Measurements from ENCODE around the gene ITPRIPL1. TPM values are rescaled to one million over a fixed set of nuclear protein-coding genes. Genes with fewer than 3 reads are reported as not detected.

Gene ITPRIPL1
- total and polyA plus RNA-seq, 2 of the 8 experiments (the other 6 are each of a cell fraction or from before 2014, with no cell fraction given): 10.6 to 16.1 TPM

GRCh38 chr2:96329874-96330273 lies 4.8 kb downstream of the ITPRIPL1 start:
- Histone ChIP-seq H3K4me1 (replicated peaks in 1 of 4; ENCODE audit: control insufficient read depth in 3 of 4, insufficient read depth in 4 of 4, low read length in 3 of 4) (peaks cover 0 to 6% (median 0%) of the 10 kb centered on the region in 4 experiments; a peak in 4 of 7 replicates), H4K91ac (replicated peaks; ENCODE audit: insufficient read length, low read length) (no peak overlapping the region), H2BK120ac (replicated peaks; ENCODE audit: low read depth, low read length) (no peak overlapping the region), H2BK5ac (ENCODE audit: low read depth, low read length) (no peak overlapping the region), H3K9me3 (ENCODE audit: insufficient read depth in 2 of 2, low read depth in 1 of 2, low read length in 1 of 2) (no peaks in the 10 kb centered on the region), H2BK12ac (ENCODE audit: low read depth, low read length) (no peak overlapping the region), H2BK20ac (ENCODE audit: low read length) (no peak overlapping the region), H4K20me1 (replicated peaks in 1 of 2; ENCODE audit: control insufficient read depth in 1 of 2, insufficient read depth in 2 of 2, low read length in 2 of 2) (no peaks in the 10 kb centered on the region), H3K23me2 (ENCODE audit: low read depth, low read length) (peaks cover 3% of the 10 kb centered on the region; the same call in 1 of the 2 replicates), H3K27ac (ENCODE audit: low read depth, low read length) (no peak overlapping the region), H2AFZ (ENCODE audit: low read length) (no peak overlapping the region), H2BK15ac (ENCODE audit: low read length) (no peak overlapping the region), H3K79me1 (ENCODE audit: low read depth, low read length) (peaks cover 2% of the 10 kb centered on the region; the same call in 1 of the 2 replicates), H3K79me2 (ENCODE audit: control insufficient read depth in 1 of 2, insufficient read depth in 2 of 2, low read length in 2 of 2) (no peaks in the 10 kb centered on the region), H3K56ac (replicated peaks; ENCODE audit: insufficient read length, low read depth, low read length) (no peak overlapping the region), H3K23ac (ENCODE audit: insufficient read length) (no peak overlapping the region), H4K5ac (ENCODE audit: insufficient read length, low read depth, low read length) (no peak overlapping the region), H3K27me3 (replicated peaks in 1 of 4; ENCODE audit: control insufficient read depth in 3 of 4, extremely low read depth in 1 of 4, insufficient read depth in 3 of 4, low read length in 3 of 4) (no peaks in the 10 kb centered on the region), H3K4me2 (ENCODE audit: insufficient read depth in 1 of 2, low read depth in 2 of 2, low read length in 2 of 2) (no peak overlapping the region), H3K4ac (replicated peaks; ENCODE audit: insufficient read length, low read depth, low read length) (no peak overlapping the region), H3K9ac (replicated peaks in 1 of 4; ENCODE audit: extremely low read depth in 1 of 4, low read depth in 3 of 4, low read length in 3 of 4) (no peak overlapping the region), H3K36me3 (ENCODE audit: control insufficient read depth in 2 of 4, insufficient read depth in 4 of 4, low read length in 3 of 4) (peaks cover 0 to 4% (median 2%) of the 10 kb centered on the region in 4 experiments; a peak in 3 of 8 replicates), H3K4me3 (ENCODE audit: extremely low read depth in 1 of 4, insufficient read depth in 2 of 4, low read depth in 3 of 4, low read length in 4 of 4) (no peak overlapping the region), H2AK5ac (ENCODE audit: low read depth, low read length) (no peak overlapping the region), H3K14ac (ENCODE audit: insufficient read length) (no peak overlapping the region), H3K18ac (ENCODE audit: extremely low read depth, low read length) (no peak overlapping the region), H4K8ac (ENCODE audit: extremely low read depth, insufficient read depth, low read length) (no peak overlapping the region)
- FAIRE-seq: no peak
- 94% methylated on average over 6 of the region's 6 CpGs; no CpG with 5 or more reads in 1 of the 2 experiments for WGBS, 2 experiments (ENCODE audit: extremely low coverage in 1 of 2, insufficient coverage in 1 of 2, insufficient read length in 1 of 2, insufficient replicate concordance in 2 of 2, low coverage in 1 of 2, low lambda C conversion rate in 2 of 2, missing lambda C conversion rate in 1 of 2)
- CTCF ChIA-PET (ENCODE audit: partially characterized antibody): no interaction called here
- DNase-seq (ENCODE audit: low read depth in 1 of 2, low spot score in 2 of 2): no peak
- POLR2A ChIA-PET (ENCODE audit: partially characterized antibody): interaction anchor here (0.6 to 1.5 kb wide), 2 partner anchors 8 to 13 kb away, joined by 3 to 4 read pairs; no protein-coding TSS in a partner anchor
- TF ChIP-seq SRF (IDR thresholded peaks at IDR 0.05; ENCODE audit: low read depth, low read length) (no peak), CHD1 (IDR thresholded peaks at IDR 0.05; ENCODE audit: low read depth, low read length) (no peak)

Measured in H1 (cell line).